NCI-H82 (cell line): ENCODE data around the gene SLC25A41.
"Not testable (repeated sequence)": the region's sequence is repeated elsewhere in the genome, so short reads cannot be mapped to it uniquely, and the experiment has no call there.

Source experiments
- DNase-seq: peaks from one replicate; lab custom pipeline; 2025; lab: John Stamatoyannopoulos, UW

Gene SLC25A41

GRCh38 chr19:6428692-6429418 lies 4.7 kb downstream of the SLC25A41 start:
- DNase-seq = not testable (repeated sequence)

DNA sequence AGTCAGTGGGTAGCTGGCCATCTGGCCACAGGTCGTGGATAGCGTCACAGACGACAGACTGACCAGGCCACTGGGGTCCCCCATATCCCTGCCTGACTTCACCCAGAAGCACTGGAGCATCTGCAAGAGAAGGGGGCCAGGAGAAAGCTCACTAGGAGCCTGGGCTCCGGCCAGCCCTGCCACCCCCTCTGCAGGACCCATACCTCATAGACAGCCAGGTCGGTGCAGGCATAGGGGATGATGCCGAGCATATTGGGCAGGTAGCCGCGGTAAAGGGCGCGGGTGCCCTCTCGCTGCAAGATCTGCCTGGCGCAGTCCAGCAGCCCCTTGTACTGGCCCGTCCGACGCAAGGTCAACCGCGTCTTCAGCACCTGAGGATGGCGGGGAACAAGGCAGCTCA lies 6.4 kb downstream of the SLC25A41 start:
- DNase-seq = no peak

DNA sequence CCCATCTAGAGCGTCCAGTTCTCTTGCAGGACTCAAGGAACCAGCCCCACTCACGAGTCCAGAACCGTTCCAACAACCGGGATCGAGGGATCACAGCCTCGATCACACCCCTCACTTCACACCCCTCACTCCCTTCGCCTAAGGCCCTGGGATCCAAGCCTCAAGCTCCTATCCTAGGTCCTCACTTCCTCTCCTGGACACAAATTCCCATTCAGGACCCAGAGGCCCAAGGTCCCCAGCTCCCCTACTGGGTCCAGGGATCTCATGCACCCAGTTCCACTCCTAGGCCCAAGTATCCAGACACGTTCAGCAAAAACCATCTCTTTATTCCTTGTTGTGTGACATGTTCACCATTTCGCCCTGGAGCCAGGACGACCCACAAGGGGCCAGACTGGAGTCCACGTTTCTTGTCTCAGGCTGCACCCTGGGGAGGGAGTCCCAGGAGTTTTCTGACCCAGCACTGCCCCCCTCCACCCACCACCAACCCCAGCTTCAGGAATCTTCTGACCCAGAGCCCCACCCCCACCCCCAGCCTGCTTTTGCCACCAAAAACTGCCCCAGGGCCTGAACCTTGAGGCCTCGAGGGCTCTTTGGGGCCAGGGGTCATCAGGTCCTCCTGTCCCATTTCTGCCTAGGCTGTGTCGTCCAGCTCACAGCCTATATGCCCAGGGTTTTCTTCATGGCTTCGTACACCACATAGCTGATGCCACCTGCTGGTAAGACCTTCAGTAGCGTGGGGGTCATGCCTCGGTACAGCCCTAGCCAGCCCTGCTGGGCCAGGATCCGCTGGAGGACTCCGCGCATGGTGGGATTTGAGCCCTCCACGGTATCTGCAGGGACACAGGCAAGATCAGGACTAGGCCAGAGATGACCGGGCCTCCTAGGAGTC lies 7.6 kb downstream of the SLC25A41 start:
- peak; percentile 29 for DNase-seq

DNA sequence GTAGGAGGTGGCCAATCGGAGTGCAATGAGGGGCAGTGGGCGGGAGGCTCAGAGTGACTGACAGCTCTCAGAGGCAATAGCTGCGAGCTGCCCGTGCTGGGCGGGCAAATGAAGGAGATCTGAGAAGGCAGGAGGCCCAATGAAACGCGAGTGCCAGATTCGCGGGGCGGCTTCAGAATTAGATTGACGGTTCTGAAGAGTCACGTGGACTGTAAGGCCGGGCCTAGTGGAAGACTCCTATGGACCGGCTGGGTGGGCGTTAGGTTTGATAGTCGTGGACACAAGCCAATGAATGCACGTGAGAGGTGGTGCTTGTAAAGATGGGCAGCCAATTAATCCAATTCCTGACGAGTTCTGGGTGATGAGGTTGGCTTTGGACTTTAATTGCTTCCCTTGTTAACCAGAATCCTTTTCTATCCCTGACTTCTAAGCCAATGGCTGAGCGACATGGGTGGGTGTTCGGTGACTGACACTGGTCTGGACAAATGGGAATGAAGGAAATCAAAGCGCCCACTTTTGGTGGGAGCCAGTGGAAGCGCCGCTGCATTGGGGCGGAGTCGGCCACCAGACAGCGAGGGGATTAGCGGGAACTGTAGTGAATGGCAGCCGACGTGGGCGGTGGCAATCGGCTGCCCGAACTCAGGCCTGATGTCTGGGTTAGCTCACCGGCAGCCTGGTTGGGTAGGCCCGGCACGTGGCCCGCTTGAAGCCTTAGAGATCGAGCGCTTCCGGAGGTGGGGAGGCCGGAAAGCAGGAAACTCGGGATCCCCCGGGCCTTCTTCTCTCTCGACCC lies 8.4 kb downstream of the SLC25A41 start:
- peak; percentile 100 for DNase-seq

DNA sequence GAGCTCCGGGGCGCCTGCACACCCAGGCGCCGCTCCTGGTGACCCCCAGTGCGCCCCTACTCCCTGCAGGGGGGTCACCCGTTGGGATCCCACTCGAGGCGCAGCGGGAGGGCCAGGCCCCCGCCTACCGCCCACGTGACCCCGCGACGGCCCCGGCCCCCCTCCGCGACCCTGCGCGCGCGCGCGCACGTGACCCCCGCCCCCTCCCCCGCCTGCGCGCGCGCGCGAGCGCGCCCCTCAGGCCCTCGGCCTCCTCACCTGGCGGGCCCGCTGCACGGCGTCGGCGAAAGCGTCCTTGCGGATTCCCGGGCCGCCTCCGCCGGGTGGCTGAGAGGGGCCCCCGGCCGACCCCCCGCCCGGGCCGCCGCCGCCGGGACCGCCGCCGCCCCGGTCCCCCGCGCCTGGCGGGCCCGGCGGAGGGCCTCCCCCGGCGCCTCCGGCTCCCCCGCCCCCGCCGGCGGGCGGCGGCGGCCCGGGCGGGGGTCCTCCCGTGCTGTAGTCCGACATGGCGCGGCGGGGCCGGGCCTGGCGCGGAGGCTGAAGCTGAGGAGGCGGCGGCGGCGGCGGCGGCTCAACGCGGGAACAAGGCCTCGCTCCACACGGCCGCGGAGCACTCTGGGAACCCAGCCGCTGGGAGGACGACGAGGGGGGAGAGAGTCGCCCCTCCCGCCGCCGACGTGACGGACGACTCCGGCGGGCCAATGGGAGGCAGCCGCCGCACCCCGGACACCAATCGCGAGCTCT lies 9.2 kb downstream of the SLC25A41 start, which contains the start of gene KHSRP:
Gene KHSRP, minus strand, starts transcription at position 617 of the 744 bp plus-strand sequence. Its CDS starts 110 bp downstream, at position 507.
- DNase-seq = peak; percentile 22

- DNase-seq = peak; percentile 29
Observed at GRCh38 chr19:6423499-6424194, 9.9 kb downstream of the SLC25A41 start.

GRCh38 chr19:6421075-6422014 lies 12.2 kb downstream of the SLC25A41 start:
- no peak for DNase-seq

DNA sequence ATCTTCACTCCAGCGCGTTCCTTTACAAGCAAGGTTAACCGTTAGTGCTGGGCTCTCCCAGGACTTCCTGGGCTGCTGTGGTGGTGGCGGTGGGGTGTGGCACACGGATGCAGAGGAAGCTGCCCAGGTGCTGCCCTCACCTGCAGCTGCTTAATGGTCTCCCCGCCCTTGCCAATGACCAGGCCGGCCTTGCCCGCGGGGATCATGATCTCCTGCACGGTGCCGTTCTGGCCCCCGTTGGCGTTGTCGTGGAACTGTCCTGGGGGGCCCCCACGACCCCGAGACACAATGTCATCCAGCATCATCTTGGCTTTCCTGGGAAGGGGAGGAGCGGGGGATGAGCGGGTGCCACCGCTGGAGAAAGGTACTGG lies 15.0 kb downstream of the SLC25A41 start:
- DNase-seq = no peak

- no peak for DNase-seq
Observed at GRCh38 chr19:6417713-6418561, 15.6 kb downstream of the SLC25A41 start.

DNA sequence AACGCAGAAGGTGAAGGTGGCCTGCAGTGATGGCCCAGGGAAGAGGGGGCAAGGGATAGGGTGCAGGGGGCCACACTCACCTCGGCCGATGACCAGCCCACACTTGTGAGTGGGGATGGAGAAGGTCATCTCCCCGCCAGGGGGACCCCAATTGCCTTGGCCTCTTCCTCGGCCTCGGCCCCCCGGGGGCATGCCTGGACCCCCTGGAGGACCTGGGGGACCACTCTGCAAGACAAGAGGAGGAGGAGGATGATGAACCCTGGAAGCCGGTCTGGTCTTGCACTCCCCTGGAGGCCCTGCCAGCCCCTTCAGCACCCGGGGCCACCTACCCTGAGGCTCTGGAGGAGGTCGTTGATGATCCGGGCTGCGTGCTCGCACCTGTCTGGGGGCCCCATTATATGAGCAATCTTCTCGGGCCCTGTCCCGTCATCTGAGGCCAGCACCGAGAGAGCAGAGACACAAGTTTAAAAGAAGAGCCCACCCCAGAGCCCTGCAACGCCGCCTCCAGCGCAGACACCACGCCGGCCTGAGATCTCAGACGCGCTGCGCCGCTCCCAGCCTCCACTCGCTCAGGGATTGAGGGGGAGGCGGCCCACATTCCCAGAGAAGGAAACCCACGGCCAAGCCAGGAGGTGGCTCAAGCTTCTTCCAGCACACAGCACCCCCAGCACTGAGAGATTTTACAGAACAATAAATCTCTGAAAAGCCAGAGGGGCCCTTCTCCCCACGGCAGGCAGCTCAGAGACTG lies 16.7 kb downstream of the SLC25A41 start:
- no peak for DNase-seq

GRCh38 chr19:6415591-6416190 lies 17.9 kb downstream of the SLC25A41 start:
- no peak for DNase-seq

- DNase-seq = no peak
Observed at GRCh38 chr19:6414793-6415590, 18.6 kb downstream of the SLC25A41 start.

DNA sequence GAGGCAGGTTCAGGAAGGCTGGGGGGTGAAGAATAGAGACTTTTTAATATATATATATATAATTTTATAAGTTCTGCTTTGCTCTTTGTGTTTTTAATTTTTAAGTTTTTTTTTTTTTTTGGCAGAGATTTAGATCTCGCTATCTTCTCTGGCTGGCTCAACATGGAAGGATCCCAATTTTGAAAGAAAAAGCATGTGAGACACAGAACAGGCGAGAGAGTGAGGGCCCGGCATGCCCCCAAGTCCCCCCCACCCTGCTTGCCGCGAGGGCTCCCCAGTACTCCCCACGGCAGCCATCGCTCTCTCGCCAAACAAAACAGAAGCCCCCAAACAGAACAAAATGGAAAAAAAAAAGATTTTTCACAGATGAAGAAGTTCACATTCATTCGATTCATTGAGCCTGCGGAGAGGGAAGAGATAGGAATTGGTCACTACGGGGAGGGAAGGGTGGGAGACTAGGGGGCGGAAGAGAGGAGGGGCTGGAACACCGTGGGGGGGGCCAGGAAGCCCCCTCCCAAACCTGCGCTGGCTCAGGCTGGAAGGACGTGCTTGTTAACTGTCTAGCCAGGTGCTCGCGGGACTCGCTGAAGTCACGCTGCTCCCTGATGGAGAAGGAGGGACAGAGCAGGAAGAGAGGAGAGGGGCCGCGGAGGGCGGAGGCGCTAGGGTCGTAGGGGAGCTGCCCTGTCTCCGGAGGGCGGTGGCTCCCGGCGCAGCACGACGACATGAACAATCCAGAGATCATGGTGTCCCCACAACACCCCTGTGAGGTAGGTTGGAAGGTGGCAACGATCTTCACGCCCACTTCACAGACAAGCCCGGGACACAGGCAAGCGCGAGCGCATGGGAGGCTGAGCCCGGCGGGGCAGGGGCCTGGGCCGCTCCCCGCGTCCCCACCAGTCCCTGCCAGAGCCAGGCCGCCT lies 19.6 kb downstream of the SLC25A41 start:
- no peak for DNase-seq

- no peak for DNase-seq
Observed at GRCh38 chr19:6413291-6413690, 20.3 kb downstream of the SLC25A41 start.

GRCh38 chr19:6412447-6413091 lies 21.0 kb downstream of the SLC25A41 start:
- DNase-seq = peak; percentile 67
